Brain pericyte (primary cell): ENCODE measurements around the gene TM7SF2.
A peak's percentile ranks its signal among the peaks of the same experiment; 100 is the strongest.
"Not testable (repeated sequence)": the region's sequence is repeated elsewhere in the genome, so short reads cannot be mapped to it uniquely, and the experiment has no call there.

Experiments used
- DNase-seq: peaks from one replicate; pipeline ENCODE4 v3.0.0-alpha.2; 2012; ENCODE audit warnings: low read depth, low spot score

Gene TM7SF2

GRCh38 chr11:65114538-65115171 is 3.0 kb downstream of the TM7SF2 start:
- DNase-seq: no peak

- DNase-seq: no peak
Observed at GRCh38 chr11:65115361-65116082, 3.9 kb downstream of the TM7SF2 start.

GRCh38 chr11:65116370-65117205 is 4.9 kb downstream of the TM7SF2 start:
- no peak for DNase-seq

- peak; percentile 97 for DNase-seq
Observed at GRCh38 chr11:65117206-65118096, 5.8 kb downstream of the TM7SF2 start, which contains the start of gene ZNHIT2. TSS of gene ZNHIT2 (minus strand) at chr11:65117701. CDS start at chr11:65117653, 48 bp downstream.

GRCh38 chr11:65118097-65118837 is 6.6 kb downstream of the TM7SF2 start:
- no peak for DNase-seq

GRCh38 chr11:65118891-65119669 is 7.4 kb downstream of the TM7SF2 start:
- not testable (repeated sequence) for DNase-seq

GRCh38 chr11:65119670-65119995 is 8.0 kb downstream of the TM7SF2 start:
- no peak for DNase-seq

GRCh38 chr11:65120831-65121230 is 9.2 kb downstream of the TM7SF2 start:
- no peak for DNase-seq

- no peak for DNase-seq
Observed at GRCh38 chr11:65121447-65121864, 9.8 kb downstream of the TM7SF2 start.

- DNase-seq: peak; percentile 90
Observed at GRCh38 chr11:65121865-65122696, 10.4 kb downstream of the TM7SF2 start, which contains the start of the genes FAU and MRPL49. TSS of gene FAU (minus strand) at chr11:65122134. CDS start at chr11:65121813, 321 bp downstream. TSS of gene MRPL49 (plus strand) at chr11:65122321. CDS start at chr11:65122347, 26 bp downstream.

GRCh38 chr11:65124480-65125196 is 13.0 kb downstream of the TM7SF2 start:
- no peak for DNase-seq

- DNase-seq: no peak
Observed at GRCh38 chr11:65125197-65126056, 13.8 kb downstream of the TM7SF2 start.

GRCh38 chr11:65126624-65127274 is 15.1 kb downstream of the TM7SF2 start:
- no peak for DNase-seq

GRCh38 chr11:65127473-65128181 is 16.0 kb downstream of the TM7SF2 start:
- DNase-seq: no peak

- no peak for DNase-seq
Observed at GRCh38 chr11:65128182-65129145, 16.8 kb downstream of the TM7SF2 start.
